ENCODE results near the gene LEMD2. TPM values are rescaled to one million over a fixed set of nuclear protein-coding genes. Genes with fewer than 3 reads are reported as not detected.

Gene LEMD2
- total RNA-seq, 1 experiment from 2014 or later = 43.9 TPM

- ChIA-PET CTCF (no interaction called here), RAD21 (ENCODE audit: low non-redundant PET in 1 of 2, low total read pairs in 2 of 2, uncharacterized antibody in 2 of 2, unreplicated experiment in 2 of 2) (no interaction called here), POLR2A (no interaction called here)
- no peaks in the 10 kb centered on the region for H3K9me3 ChIP-seq (ENCODE audit: control insufficient read depth in 1 of 2, insufficient read depth in 1 of 2, low read depth in 1 of 2, low read length in 2 of 2)
- ATAC-seq = no peak
- no peaks in the 10 kb centered on the region for H3K9me2 ChIP-seq (ENCODE audit: insufficient read depth)
- BruUV-seq (replicated peaks) = no TSS peak
- intact Hi-C loops (cut with micrococcal nuclease) = no loop called here
- TF ChIP-seq YY1 (IDR thresholded peaks at IDR 0.05; ENCODE audit: extremely low read depth, insufficient replicate concordance, low read depth, low read length) (no peak), POLR2A (IDR thresholded peaks at IDR 0.05; ENCODE audit: borderline replicate concordance, extremely low read depth, insufficient read depth, insufficient read length) (no peak), ELF1 (IDR thresholded peaks at IDR 0.05; ENCODE audit: borderline replicate concordance, low read depth) (no peak), RAD21 (IDR thresholded peaks at IDR 0.05; ENCODE audit: low read depth) (no peak), REST (IDR thresholded peaks at IDR 0.05; ENCODE audit: low read depth) (no peak), TCF7L2 (IDR thresholded peaks at IDR 0.05; ENCODE audit: borderline replicate concordance, extremely low read depth, insufficient read depth, insufficient read length) (no peak), EGR1 (IDR thresholded peaks at IDR 0.05; ENCODE audit: low read depth) (no peak), JUND (IDR thresholded peaks at IDR 0.05) (no peak)
- TF ChIP-seq, protein P1, sequence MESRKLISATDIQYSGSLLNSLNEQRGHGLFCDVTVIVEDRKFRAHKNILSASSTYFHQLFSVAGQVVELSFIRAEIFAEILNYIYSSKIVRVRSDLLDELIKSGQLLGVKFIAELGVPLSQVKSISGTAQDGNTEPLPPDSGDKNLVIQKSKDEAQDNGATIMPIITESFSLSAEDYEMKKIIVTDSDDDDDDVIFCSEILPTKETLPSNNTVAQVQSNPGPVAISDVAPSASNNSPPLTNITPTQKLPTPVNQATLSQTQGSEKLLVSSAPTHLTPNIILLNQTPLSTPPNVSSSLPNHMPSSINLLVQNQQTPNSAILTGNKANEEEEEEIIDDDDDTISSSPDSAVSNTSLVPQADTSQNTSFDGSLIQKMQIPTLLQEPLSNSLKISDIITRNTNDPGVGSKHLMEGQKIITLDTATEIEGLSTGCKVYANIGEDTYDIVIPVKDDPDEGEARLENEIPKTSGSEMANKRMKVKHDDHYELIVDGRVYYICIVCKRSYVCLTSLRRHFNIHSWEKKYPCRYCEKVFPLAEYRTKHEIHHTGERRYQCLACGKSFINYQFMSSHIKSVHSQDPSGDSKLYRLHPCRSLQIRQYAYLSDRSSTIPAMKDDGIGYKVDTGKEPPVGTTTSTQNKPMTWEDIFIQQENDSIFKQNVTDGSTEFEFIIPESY (IDR thresholded peaks at IDR 0.05; ENCODE audit: extremely low read depth, insufficient replicate concordance, low read length) = no peak
- H3K79me2 ChIP-seq (ENCODE audit: insufficient read depth, low read length) = no peaks in the 10 kb centered on the region
- H3K36me3 ChIP-seq (ENCODE audit: control insufficient read depth in 1 of 2, insufficient read depth in 2 of 2, low read length in 2 of 2) = no peaks in the 10 kb centered on the region
- no peak overlapping the region for H3K27ac ChIP-seq (ENCODE audit: low read depth, low read length)
- peaks cover 0 to 2% of the 10 kb centered on the region in 2 experiments; a peak in 1 of 4 replicates for H3K4me1 ChIP-seq (ENCODE audit: control insufficient read depth in 1 of 2, insufficient read depth in 2 of 2, low read length in 2 of 2)
- no peak overlapping the region for H2AFZ ChIP-seq (ENCODE audit: low read depth, low read length, poor library complexity, severe bottlenecking)
- peaks cover 3% of the 10 kb centered on the region; the same call in 1 of the 2 replicates for H3K27me3 ChIP-seq (ENCODE audit: insufficient read depth, low read length)
- H3K4me3 ChIP-seq (replicated peaks in 1 of 2; ENCODE audit: low read depth in 1 of 2, low read length in 2 of 2) = no peak overlapping the region
- H4K20me1 ChIP-seq (ENCODE audit: insufficient read depth) = no peaks in the 10 kb centered on the region
- no peak for DNase-seq (ENCODE audit: low read depth, low spot score)
- H3K4me2 ChIP-seq (ENCODE audit: low read length) = no peak overlapping the region
- no peak overlapping the region for H3K9ac ChIP-seq (ENCODE audit: low read length)
Observed at GRCh38 chr6:33738153-33738552, 50.8 kb downstream of the LEMD2 start.
